DND-41 (cell line): ENCODE measurements around the gene P2RX1.

Experiments
- ATAC-seq: fragments of 200-7000 bp; cut with Tn5 transposase; 3 replicates; pipeline ENCODE4 v1.9.1; 2021; ENCODE audit warnings: low read depth; ENCODE audit not compliant: insufficient read depth
- DNase-seq: peaks from one replicate; pipeline ENCODE4 v3.0.0-alpha.2; 2020
- H2AFZ ChIP-seq: 2 replicates; pipeline ENCODE4 v1.6.0; 2012; ENCODE audit warnings: low read depth, low read length
- H3K27ac ChIP-seq: 2 replicates; pipeline ENCODE4 v1.5.1; 2012; ENCODE audit warnings: low read length, inconsistent platforms
- H3K27me3 ChIP-seq: fragments of 200-600 bp; sonication (generic); 2 replicates; pipeline ENCODE4 v1.6.0; 2012; ENCODE audit warnings: low read length, mild to moderate bottlenecking, inconsistent platforms; ENCODE audit not compliant: insufficient read depth, poor library complexity
- H3K36me3 ChIP-seq: 2 replicates; pipeline ENCODE4 v1.5.1; 2012; ENCODE audit warnings: low read length, inconsistent platforms; ENCODE audit not compliant: insufficient read depth
- H3K4me1 ChIP-seq: 2 replicates; pipeline ENCODE4 v1.5.1; 2012; ENCODE audit warnings: mild to moderate bottlenecking, low read length; ENCODE audit not compliant: insufficient read depth
- H3K4me2 ChIP-seq: 2 replicates; pipeline ENCODE4 v1.6.0; 2012; ENCODE audit warnings: mild to moderate bottlenecking, moderate library complexity, low read length, inconsistent platforms; ENCODE audit not compliant: insufficient read depth
- H3K4me3 ChIP-seq, 2 experiments: fragments of 200-600 bp in 1 of 2; shearing (Covaris generic) in 1 of 2; 2 replicates each; pipeline ENCODE4 v1.5.1; 2012 to 2016; ENCODE audit warnings: inconsistent platforms in 2 of 2, low read length in 2 of 2, mild to moderate bottlenecking in 2 of 2, low read depth in 1 of 2, moderate library complexity in 1 of 2
- H3K79me2 ChIP-seq: 2 replicates; pipeline ENCODE4 v1.6.0; 2012; ENCODE audit warnings: low read length, inconsistent platforms; ENCODE audit not compliant: insufficient read depth
- H3K9ac ChIP-seq: 2 replicates; pipeline ENCODE4 v1.6.0; 2012; ENCODE audit warnings: low read depth, mild to moderate bottlenecking, inconsistent platforms, low read length, moderate library complexity
- H3K9me3 ChIP-seq: 2 replicates; pipeline ENCODE4 v1.5.1; 2012; ENCODE audit warnings: low read length, moderate library complexity, mild to moderate bottlenecking, inconsistent platforms; ENCODE audit not compliant: insufficient read depth, severe bottlenecking
- H4K20me1 ChIP-seq: 2 replicates; pipeline ENCODE4 v1.6.0; 2012; ENCODE audit warnings: low read length; ENCODE audit not compliant: insufficient read depth
- EZH2 ChIP-seq: IDR thresholded peaks from 3 replicates; pipeline ENCODE4 v1.6.1; 2012; ENCODE audit warnings: borderline replicate concordance, low read depth, mild to moderate bottlenecking, moderate library complexity, low read length, inconsistent platforms; ENCODE audit not compliant: severe bottlenecking
- TF ChIP-seq, protein P1 (sequence below): IDR thresholded peaks from 2 replicates; pipeline ENCODE4 v1.5.1; 2012; ENCODE audit warnings: borderline replicate concordance, low read length, moderate library complexity, mild to moderate bottlenecking; ENCODE audit not compliant: poor library complexity, severe bottlenecking; ENCODE audit errors: extremely low read depth

P2RX1 gene

DNA sequence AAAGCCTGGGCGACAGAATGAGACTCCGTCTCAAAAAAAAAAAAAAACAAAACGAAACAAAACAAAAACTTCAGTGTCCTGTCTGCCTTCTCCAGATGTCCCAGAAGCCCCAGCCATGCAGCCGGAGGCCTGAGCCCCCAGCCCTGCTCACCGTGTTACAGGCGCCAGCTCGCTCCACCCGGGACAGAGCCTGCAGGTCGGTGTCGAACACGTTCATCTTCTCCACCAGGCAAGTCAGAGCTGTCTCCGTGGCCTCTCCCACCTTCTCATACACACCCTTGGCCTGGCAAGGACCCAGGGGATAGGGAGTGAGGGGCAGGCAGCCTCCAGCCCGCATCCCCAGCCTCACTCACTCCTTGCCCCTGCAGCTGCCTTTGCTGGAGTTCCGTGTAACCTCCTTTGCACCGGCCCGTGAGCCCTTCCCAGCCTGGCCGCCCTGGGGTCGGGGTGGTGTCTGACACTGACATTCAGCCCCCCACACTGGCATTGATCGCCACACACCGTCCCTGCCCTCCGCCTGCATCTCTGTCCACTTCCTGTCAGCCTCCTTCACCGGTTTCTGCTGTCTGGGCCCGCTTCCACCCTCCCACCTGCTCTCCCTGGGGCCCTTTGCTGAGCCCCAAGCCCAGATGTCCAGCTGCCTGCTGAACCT, 27.1 kb upstream of the P2RX1 start:
- H3K4me3 ChIP-seq: no peak overlapping the region
- no peak for ATAC-seq
- no peaks in the 10 kb centered on the region for H3K27me3 ChIP-seq
- H4K20me1 ChIP-seq: peaks cover 62% of the 10 kb centered on the region
- no peak overlapping the region for H2AFZ ChIP-seq
- H3K9ac ChIP-seq: no peak overlapping the region
- TF ChIP-seq, protein P1, sequence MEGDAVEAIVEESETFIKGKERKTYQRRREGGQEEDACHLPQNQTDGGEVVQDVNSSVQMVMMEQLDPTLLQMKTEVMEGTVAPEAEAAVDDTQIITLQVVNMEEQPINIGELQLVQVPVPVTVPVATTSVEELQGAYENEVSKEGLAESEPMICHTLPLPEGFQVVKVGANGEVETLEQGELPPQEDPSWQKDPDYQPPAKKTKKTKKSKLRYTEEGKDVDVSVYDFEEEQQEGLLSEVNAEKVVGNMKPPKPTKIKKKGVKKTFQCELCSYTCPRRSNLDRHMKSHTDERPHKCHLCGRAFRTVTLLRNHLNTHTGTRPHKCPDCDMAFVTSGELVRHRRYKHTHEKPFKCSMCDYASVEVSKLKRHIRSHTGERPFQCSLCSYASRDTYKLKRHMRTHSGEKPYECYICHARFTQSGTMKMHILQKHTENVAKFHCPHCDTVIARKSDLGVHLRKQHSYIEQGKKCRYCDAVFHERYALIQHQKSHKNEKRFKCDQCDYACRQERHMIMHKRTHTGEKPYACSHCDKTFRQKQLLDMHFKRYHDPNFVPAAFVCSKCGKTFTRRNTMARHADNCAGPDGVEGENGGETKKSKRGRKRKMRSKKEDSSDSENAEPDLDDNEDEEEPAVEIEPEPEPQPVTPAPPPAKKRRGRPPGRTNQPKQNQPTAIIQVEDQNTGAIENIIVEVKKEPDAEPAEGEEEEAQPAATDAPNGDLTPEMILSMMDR: no peak
- TF ChIP-seq EZH2: no peak
- no peaks in the 10 kb centered on the region for H3K9me3 ChIP-seq
- H3K36me3 ChIP-seq: peaks cover 96% of the 10 kb centered on the region
- H3K27ac ChIP-seq: no peak overlapping the region; the same call in 1 of the 2 replicates
- no peaks in the 10 kb centered on the region for H3K4me1 ChIP-seq
- no peak for DNase-seq
- peaks cover 31% of the 10 kb centered on the region for H3K79me2 ChIP-seq
- H3K4me2 ChIP-seq: no peak overlapping the region

DNA sequence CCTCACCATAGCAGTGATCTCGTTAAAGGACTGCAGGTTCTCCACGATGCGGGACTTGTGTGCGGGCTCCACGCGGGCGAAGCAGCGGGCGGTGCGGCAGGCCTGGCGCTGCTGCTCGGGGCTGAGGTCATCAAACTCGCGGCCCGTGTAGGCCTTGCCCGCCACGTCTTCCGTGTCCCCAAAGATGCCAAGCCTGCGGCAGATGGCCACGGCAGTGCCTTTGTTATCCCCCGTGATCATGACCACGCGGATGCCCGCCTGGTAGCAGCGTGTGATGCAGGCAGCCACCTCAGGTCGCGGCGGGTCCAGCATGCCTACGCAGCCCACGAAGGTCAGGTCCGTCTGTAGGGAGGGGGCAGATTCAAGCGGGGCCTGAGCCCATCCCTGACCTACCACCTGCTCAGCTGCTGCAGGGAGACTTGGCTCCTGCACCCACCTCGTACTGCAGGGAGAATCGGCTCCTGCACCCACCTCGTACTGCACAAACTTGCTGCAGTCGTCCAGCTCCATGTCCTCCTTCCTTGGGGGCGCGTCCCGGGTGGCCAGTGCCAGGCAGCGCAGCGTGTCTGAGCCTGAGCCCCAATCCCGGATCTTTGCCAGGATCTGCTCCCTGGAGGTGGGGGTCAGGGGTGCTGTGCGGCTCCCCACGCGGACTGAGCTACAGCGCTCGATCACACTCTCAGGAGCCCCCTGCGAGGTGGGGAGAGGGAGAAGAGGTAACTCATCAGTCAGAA, 24.9 kb upstream of the P2RX1 start:
- no peak for DNase-seq
- Histone ChIP-seq H3K4me3 (no peak overlapping the region), H3K79me2 (peaks cover 25% of the 10 kb centered on the region), H3K9ac (no peak overlapping the region), H3K9me3 (no peaks in the 10 kb centered on the region), H4K20me1 (peaks cover 61% of the 10 kb centered on the region), H3K27me3 (no peaks in the 10 kb centered on the region), H3K4me2 (no peak overlapping the region), H2AFZ (no peak overlapping the region), H3K27ac (no peak overlapping the region), H3K4me1 (no peaks in the 10 kb centered on the region), H3K36me3 (peaks cover 96% of the 10 kb centered on the region)
- ATAC-seq: no peak
- no peak for TF ChIP-seq EZH2
- TF ChIP-seq, protein P1: no peak

DNA sequence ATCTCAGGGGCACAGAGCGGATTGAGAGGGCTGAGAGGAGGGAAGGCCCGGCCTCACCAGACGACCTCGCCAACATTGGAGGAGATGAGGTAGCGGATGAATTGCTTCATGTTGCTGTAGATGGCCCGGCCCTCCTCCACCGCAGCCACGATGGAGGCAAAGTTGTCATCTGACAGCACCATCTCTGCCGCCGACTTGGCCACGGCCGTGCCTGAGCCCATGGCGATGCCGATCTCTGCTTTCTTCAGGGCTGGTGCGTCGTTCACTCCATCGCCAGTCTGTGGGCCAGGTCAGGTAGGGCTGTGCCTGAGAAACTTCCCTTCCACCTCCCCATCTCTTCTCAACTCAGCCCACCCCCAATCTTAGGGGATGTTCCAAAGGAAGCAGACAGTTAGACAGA, 21.1 kb upstream of the P2RX1 start:
- H3K4me2 ChIP-seq: no peak overlapping the region
- no peaks in the 10 kb centered on the region for H3K9me3 ChIP-seq
- ATAC-seq (no peak), DNase-seq (no peak)
- no peak overlapping the region for H3K9ac ChIP-seq
- H4K20me1 ChIP-seq: peaks cover 34% of the 10 kb centered on the region
- 0 out of 2 replicates have a peak overlapping the region, but pooled peaks have one; percentile 7 for H3K27ac ChIP-seq
- H3K4me3 ChIP-seq: no peak overlapping the region
- H2AFZ ChIP-seq: no peak overlapping the region
- TF ChIP-seq, protein P1: no peak
- TF ChIP-seq EZH2: no peak
- H3K79me2 ChIP-seq: peaks cover 7% of the 10 kb centered on the region; the same call in 1 of the 2 replicates
- H3K36me3 ChIP-seq: peaks cover 94% of the 10 kb centered on the region
- no peaks in the 10 kb centered on the region for H3K27me3 ChIP-seq
- H3K4me1 ChIP-seq: no peaks in the 10 kb centered on the region
